HepG2 (cell line): ENCODE results near the gene MEGF11. TPM values are rescaled to one million over a fixed set of nuclear protein-coding genes. Genes with fewer than 3 reads are reported as not detected.

Source experiments
- ATAC-seq: fragments of 200-7000 bp; cut with Tn5 transposase; 3 replicates; pipeline ENCODE4 v1.9.1; 2020; ENCODE audit warnings: mild to moderate bottlenecking, moderate library complexity
- BruUV-seq: library from RNA; stranded (reverse); fragments of 400-500 nt; replicated peaks from 2 replicates; lab custom pipeline; 2021; lab: Mats Ljungman, UMichigan
- CTCF ChIA-PET: fragments of 300-600 bp; formaldehyde crosslinking; extraction: SDS; loops from one replicate; lab custom pipeline; 2021; ENCODE audit warnings: low total read pairs, inconsistent platforms, low intra/inter-chr PET ratio; lab: Yijun Ruan, JAX
- POLR2A ChIA-PET: fragments of 350-600 bp; sonication (Branson Sonifier 250); formaldehyde crosslinking; loops from one replicate; lab custom pipeline; 2020; ENCODE audit warnings: antibody characterized with exemption, inconsistent platforms; lab: Yijun Ruan, JAX
- DNase-seq: peaks from one replicate; pipeline ENCODE4 v3.0.0-alpha.2; 2015; ENCODE audit warnings: low spot score
- FAIRE-seq: peaks from 3 replicates; lab custom pipeline; 2011; peaks lifted over from hg19 to GRCh38; lab: Jason Lieb, UNC
- H2AFZ ChIP-seq: one replicate; pipeline ENCODE4 v1.6.1; 2011; ENCODE audit warnings: low read length, inconsistent platforms
- H3K27ac ChIP-seq: fragments of 300-600 bp; 3 replicates; pipeline ENCODE4 v1.8.0; 2011; ENCODE audit warnings: mixed run types, mild to moderate bottlenecking, mixed read lengths, low read length, inconsistent platforms; ENCODE audit not compliant: insufficient read depth; ENCODE audit errors: extremely low read length
- H3K27me3 ChIP-seq, 2 experiments: fragments of 200-600 bp in 1 of 2; 2 replicates in 1 of 2; 3 replicates in 1 of 2; pipeline versions ENCODE4 v1.6.0 to v1.8.0; 2011; ENCODE audit warnings: low read length in 2 of 2, mild to moderate bottlenecking in 2 of 2, moderate library complexity in 2 of 2, inconsistent platforms in 1 of 2; ENCODE audit not compliant: insufficient read depth in 2 of 2, control insufficient read depth in 1 of 2
- H3K36me3 ChIP-seq, 2 experiments: fragments of 200-600 bp in 1 of 2; replicated peaks in 1 of 2; 2 replicates in 1 of 2; 3 replicates in 1 of 2; pipeline versions ENCODE4 v1.5.1 to v1.8.0; 2011; ENCODE audit warnings: low read length in 2 of 2, inconsistent platforms in 1 of 2; ENCODE audit not compliant: insufficient read depth in 2 of 2, control insufficient read depth in 1 of 2
- H3K4me1 ChIP-seq: 2 replicates; pipeline ENCODE4 v1.5.1; 2012; ENCODE audit warnings: low read length, inconsistent platforms; ENCODE audit not compliant: insufficient read depth
- H3K4me2 ChIP-seq: 2 replicates; pipeline ENCODE4 v1.6.0; 2011; ENCODE audit warnings: low read depth, low read length, inconsistent platforms
- H3K4me3 ChIP-seq, 3 experiments: fragments of 200-600 bp in 1 of 3; sonication (generic), shearing (Covaris generic) in 1 of 3; replicated peaks in 1 of 3; 2 replicates each; pipeline ENCODE4 v1.5.1; 2011 to 2016; ENCODE audit warnings: low read length in 3 of 3, inconsistent platforms in 2 of 3, low read depth in 2 of 3, mild to moderate bottlenecking in 2 of 3, control low read depth in 1 of 3, mixed read lengths in 1 of 3; ENCODE audit not compliant: insufficient read depth in 1 of 3
- H3K79me2 ChIP-seq: one replicate; pipeline ENCODE4 v1.6.1; 2011; ENCODE audit warnings: low read length, inconsistent platforms; ENCODE audit not compliant: insufficient read depth
- H3K9ac ChIP-seq: 2 replicates; pipeline ENCODE4 v1.6.0; 2011; ENCODE audit warnings: mild to moderate bottlenecking, low read depth, low read length, inconsistent platforms; ENCODE audit not compliant: insufficient read depth
- H3K9me3 ChIP-seq: 2 replicates; pipeline ENCODE4 v1.5.1; 2012; ENCODE audit warnings: mild to moderate bottlenecking, low read length
- H4K20me1 ChIP-seq: 2 replicates; pipeline ENCODE4 v1.6.0; 2011; ENCODE audit warnings: inconsistent platforms, mild to moderate bottlenecking, low read length, moderate library complexity; ENCODE audit not compliant: insufficient read depth
- FOXM1 ChIP-seq: sonication (generic); formaldehyde crosslinking; IDR thresholded peaks from 2 replicates; pipeline ENCODE4 v1.5.0; 2020; ENCODE audit warnings: missing genetic modification reagents
- RBM39 ChIP-seq: fragments of 200-400 bp; formaldehyde crosslinking; IDR thresholded peaks from one replicate; pipeline ENCODE4 v1.6.1; 2018; ENCODE audit warnings: antibody characterized with exemption, mild to moderate bottlenecking, low read depth, low read length; ENCODE audit not compliant: poor library complexity, severe bottlenecking
- ZNF331 ChIP-seq: sonication (generic); formaldehyde crosslinking; IDR thresholded peaks from 2 replicates; pipeline ENCODE4 v1.4.0; 2020; ENCODE audit warnings: missing genetic modification reagents
- ZNF747 ChIP-seq: sonication (generic); formaldehyde crosslinking; IDR thresholded peaks from 2 replicates; pipeline ENCODE4 v1.8.1; 2023; ENCODE audit warnings: missing genetic modification reagents, mild to moderate bottlenecking, borderline replicate concordance
- ZSCAN25 ChIP-seq: sonication (generic); formaldehyde crosslinking; IDR thresholded peaks from 2 replicates; pipeline ENCODE4 v1.8.0; 2022; ENCODE audit warnings: mild to moderate bottlenecking, missing genetic modification reagents
- whole genome bisulfite sequencing: methylation state at CpG from one replicate; pipeline ENCODE4 v1.1.6; 2017; ENCODE audit warnings: low lambda C conversion rate; 5-methylcytosine and 5-hydroxymethylcytosine counted together
- in situ Hi-C: cut with HindIII; loops from 2 replicates; pipeline ENCODE4 v1.10.0; 2017; ENCODE audit warnings: low pct_unique_long_range_greater_than_20kb; ENCODE audit not compliant: extremely low pct_ligation_motif_present
- intact Hi-C: fragments of 100-400 bp; cut with micrococcal nuclease; formaldehyde crosslinking; loops from one replicate; pipeline ENCODE4 v1.10.0; 2022; ENCODE audit not compliant: unreplicated experiment
- polyA plus RNA-seq, 8 experiments: library from polyadenylated mRNA; depleted of rRNA in 3 of 8; stranded (reverse) in 7 of 8; unstranded in 1 of 8; fragments of >200 nt; fragmentation: Illumina TruSeq in 4 of 8; extraction: Trizol in 4 of 8; gene quantifications; 2 replicates each; pipeline versions ENCODE4 v1.2.1 to v1.2.3, GENCODE V29; 2011 to 2016; ENCODE audit warnings: low read depth in 4 of 8, missing spikeins in 1 of 8, mixed read lengths in 1 of 8; ENCODE audit not compliant: insufficient read depth in 1 of 8
- total RNA-seq, 5 experiments: library from RNA; depleted of rRNA; stranded (reverse); fragments of >200 nt; fragmentation: Illumina TruSeq; extraction: Trizol; gene quantifications; 2 replicates each; pipeline ENCODE4 v1.2.3, GENCODE V29; 2016; ENCODE audit warnings: low read depth in 1 of 5

MEGF11 gene
- total and polyA plus RNA-seq, 2 of the 13 experiments (the other 11 are each of a cell fraction or from before 2014, with no cell fraction given), result not detected

DNA sequence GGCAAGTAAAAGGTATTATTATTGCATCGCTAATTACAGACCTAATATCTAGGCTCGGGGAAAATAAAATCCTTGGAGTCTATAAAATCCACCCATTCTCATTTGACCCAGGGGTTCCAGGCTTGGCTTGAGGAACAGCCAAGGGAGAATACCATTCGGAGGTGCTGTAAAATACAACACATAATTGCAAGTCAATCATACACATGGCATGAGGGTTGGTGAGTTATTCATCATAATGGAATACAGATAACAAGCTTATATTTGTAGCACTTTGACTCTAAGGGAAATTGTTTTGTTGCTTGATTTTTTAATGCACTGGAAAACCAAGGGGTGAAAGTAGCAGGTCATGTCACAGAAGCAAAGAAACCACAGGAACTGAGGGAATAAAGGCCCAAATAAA, 23.0 kb upstream of the MEGF11 start:
- Histone ChIP-seq H3K9ac (no peak overlapping the region), H3K4me2 (no peak overlapping the region), H3K9me3 (no peaks in the 10 kb centered on the region), H3K79me2 (no peaks in the 10 kb centered on the region), H3K36me3 (no peaks in the 10 kb centered on the region), H3K27me3 (peaks cover 0 to 15% of the 10 kb centered on the region in 2 experiments; a peak in 3 of 5 replicates), H3K27ac (no peak overlapping the region), H2AFZ (no peak overlapping the region), H3K4me3 (no peak overlapping the region), H4K20me1 (no peaks in the 10 kb centered on the region), H3K4me1 (no peaks in the 10 kb centered on the region)
- FAIRE-seq (no peak), DNase-seq (no peak), ATAC-seq (no peak)
- no TSS peak for BruUV-seq
- ChIA-PET POLR2A (no interaction called here), CTCF (no interaction called here)
- WGBS, result 49% methylated on average over 3 of the region's 3 CpGs
- intact Hi-C loops, result no loop called here
- in situ Hi-C loops, result no loop called here
- TF ChIP-seq RBM39, result no peak
- TF ChIP-seq FOXM1 (CRISPR knock-in tag), result no peak
- TF ChIP-seq ZSCAN25, result no peak

DNA sequence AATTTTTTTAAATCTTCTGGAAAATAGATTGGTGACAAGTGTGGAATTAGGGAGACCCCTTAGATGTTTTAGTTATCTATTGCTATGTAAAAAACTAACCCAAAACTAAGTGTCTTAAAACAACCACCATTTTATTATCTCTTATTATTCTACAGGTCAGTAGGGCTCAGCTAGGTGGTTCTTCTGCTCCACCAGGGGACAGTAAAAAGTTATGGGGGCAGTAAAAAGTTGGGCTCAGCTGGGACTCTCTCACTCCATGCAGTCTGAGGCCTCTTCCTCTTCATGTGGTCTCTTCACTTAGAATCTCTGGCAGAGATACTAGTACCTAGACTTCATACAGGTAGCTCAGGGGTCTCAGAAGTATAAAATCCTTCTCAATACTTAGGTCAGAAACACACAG, 21.8 kb upstream of the MEGF11 start:
- ATAC-seq (no peak), DNase-seq (no peak), FAIRE-seq (no peak)
- ChIA-PET POLR2A (no interaction called here), CTCF (no interaction called here)
- Histone ChIP-seq H3K4me2 (no peak overlapping the region), H3K4me3 (no peak overlapping the region), H2AFZ (no peak overlapping the region), H3K9ac (no peak overlapping the region), H3K4me1 (no peaks in the 10 kb centered on the region), H3K79me2 (no peaks in the 10 kb centered on the region), H3K27me3 (peaks cover 0 to 15% of the 10 kb centered on the region in 2 experiments; a peak in 3 of 5 replicates), H3K9me3 (no peaks in the 10 kb centered on the region), H3K36me3 (no peaks in the 10 kb centered on the region), H4K20me1 (no peaks in the 10 kb centered on the region), H3K27ac (no peak overlapping the region)
- intact Hi-C loops (no loop called here), in situ Hi-C loops (no loop called here)
- TF ChIP-seq ZNF747 (CRISPR knock-in tag) (no peak), ZNF331 (peak; percentile 96)
- no TSS peak for BruUV-seq
